H1 (cell line): ENCODE measurements around the gene FCAMR. TPM values are rescaled to one million over a fixed set of nuclear protein-coding genes. Genes with fewer than 3 reads are reported as not detected.

Experiments used
- ATF2 ChIP-seq: IDR thresholded peaks from 2 replicates; pipeline ENCODE4 v1.6.1; 2012; ENCODE audit warnings: low read length, inconsistent platforms
- CBX5 ChIP-seq: fragments of 300-800, 300-1000 bp; sonication (generic); IDR thresholded peaks from 2 replicates; pipeline ENCODE4 v1.7.1; 2016; ENCODE audit warnings: antibody characterized with exemption, low read length, low read depth
- polyA plus RNA-seq, 7 experiments: library from polyadenylated mRNA; depleted of rRNA in 3 of 7; stranded (reverse) in 5 of 7; unstranded in 2 of 7; fragments of >200 nt in 5 of 7; fragments of 200-250 nt in 2 of 7; gene quantifications; 1 replicate in 5 of 7; 2 replicates in 1 of 7; 4 replicates in 1 of 7; pipeline versions ENCODE4 v1.2.1 to v1.2.3, GENCODE V29; 2011 to 2013; ENCODE audit warnings: missing spikeins in 2 of 7, mixed read lengths in 2 of 7
- total RNA-seq: library from RNA; stranded (reverse); fragmentation: NEBNext Ultra II Directional; extraction: Animal tissue kit (Norgen Biotek cat#: 25700); gene quantifications from 2 replicates; pipeline ENCODE4 v1.2.1, GENCODE V29; 2021

Gene FCAMR
- total and polyA plus RNA-seq, 2 of the 8 experiments (the other 6 are each of a cell fraction or from before 2014, with no cell fraction given): not detected

GRCh38 chr1:206944703-206945102, 25.6 kb downstream of the FCAMR start (continued):
- TF ChIP-seq ATF2 (no peak), CBX5 (no peak)
